NB4 (cell line): ENCODE measurements around the gene FBXO15.

Source experiments
- DNase-seq: peaks from one replicate; pipeline ENCODE4 v3.0.0; 2010; ENCODE audit warnings: low read depth
- H3K4me3 ChIP-seq: one replicate; pipeline ENCODE4 v1.5.1; 2011; ENCODE audit warnings: mild to moderate bottlenecking, low read depth, low read length, moderate library complexity
- MYC ChIP-seq: IDR thresholded peaks from 2 replicates; pipeline ENCODE4 v1.6.1; 2011; ENCODE audit warnings: low read depth, low read length
- POLR2A ChIP-seq: IDR thresholded peaks from 2 replicates; pipeline ENCODE4 v1.6.1; 2011; ENCODE audit warnings: mild to moderate bottlenecking; ENCODE audit not compliant: insufficient read length; ENCODE audit errors: extremely low read depth
- TF ChIP-seq, protein P1 (sequence below): IDR thresholded peaks from 2 replicates; pipeline ENCODE4 v1.6.1; 2011; ENCODE audit warnings: low read depth, low read length
- TF ChIP-seq, protein P2 (sequence below): IDR thresholded peaks from one replicate; pipeline ENCODE4 v1.5.1; 2012; ENCODE audit warnings: low read depth, low read length

The FBXO15 gene

DNA sequence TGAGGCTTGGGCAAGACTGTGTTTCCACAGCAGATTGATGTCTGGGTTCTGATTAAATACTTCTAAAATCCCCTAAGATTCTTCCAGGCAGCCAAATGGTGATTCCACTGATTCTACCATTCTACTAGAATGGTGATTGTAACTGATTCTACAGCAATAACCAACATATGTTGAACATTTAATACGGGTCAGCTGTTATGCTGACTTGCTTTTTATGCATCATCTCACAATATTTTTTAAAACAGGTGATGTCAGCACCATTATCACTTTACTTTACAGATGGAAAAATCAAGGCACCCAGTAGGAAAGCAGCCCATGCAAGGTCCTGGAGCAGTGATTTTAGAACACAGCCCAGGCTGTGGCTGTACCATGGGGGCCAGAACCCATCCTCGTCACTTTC is 38.2 kb upstream of the FBXO15 start:
- TF ChIP-seq POLR2A = no peak
- no peak for DNase-seq
- H3K4me3 ChIP-seq = no peak overlapping the region

DNA sequence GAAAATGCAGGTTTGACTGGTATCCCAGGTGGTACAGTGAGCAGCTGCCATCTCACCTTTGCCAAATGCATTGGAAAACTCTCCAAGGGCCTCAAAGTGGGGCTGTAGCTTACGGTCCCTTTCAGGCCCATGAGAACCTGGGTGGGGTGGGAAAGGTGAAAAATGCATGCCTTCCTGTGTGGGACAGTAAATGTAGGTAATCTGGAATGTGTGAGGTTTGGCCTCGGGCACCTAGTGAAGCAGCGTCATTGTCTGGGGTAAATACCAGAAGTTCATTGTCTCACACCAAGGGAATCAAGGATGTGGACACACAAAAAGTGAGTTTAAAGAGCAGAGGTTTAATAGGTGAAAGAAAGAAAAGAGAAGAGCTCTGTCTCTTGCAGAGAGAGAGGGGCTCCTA is 37.2 kb upstream of the FBXO15 start:
- no peak for DNase-seq
- H3K4me3 ChIP-seq = no peak overlapping the region
- TF ChIP-seq, protein P1, sequence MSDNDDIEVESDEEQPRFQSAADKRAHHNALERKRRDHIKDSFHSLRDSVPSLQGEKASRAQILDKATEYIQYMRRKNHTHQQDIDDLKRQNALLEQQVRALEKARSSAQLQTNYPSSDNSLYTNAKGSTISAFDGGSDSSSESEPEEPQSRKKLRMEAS = no peak
- no peak for TF ChIP-seq MYC
- no peak for TF ChIP-seq POLR2A
- TF ChIP-seq, protein P2, sequence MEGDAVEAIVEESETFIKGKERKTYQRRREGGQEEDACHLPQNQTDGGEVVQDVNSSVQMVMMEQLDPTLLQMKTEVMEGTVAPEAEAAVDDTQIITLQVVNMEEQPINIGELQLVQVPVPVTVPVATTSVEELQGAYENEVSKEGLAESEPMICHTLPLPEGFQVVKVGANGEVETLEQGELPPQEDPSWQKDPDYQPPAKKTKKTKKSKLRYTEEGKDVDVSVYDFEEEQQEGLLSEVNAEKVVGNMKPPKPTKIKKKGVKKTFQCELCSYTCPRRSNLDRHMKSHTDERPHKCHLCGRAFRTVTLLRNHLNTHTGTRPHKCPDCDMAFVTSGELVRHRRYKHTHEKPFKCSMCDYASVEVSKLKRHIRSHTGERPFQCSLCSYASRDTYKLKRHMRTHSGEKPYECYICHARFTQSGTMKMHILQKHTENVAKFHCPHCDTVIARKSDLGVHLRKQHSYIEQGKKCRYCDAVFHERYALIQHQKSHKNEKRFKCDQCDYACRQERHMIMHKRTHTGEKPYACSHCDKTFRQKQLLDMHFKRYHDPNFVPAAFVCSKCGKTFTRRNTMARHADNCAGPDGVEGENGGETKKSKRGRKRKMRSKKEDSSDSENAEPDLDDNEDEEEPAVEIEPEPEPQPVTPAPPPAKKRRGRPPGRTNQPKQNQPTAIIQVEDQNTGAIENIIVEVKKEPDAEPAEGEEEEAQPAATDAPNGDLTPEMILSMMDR = no peak

DNA sequence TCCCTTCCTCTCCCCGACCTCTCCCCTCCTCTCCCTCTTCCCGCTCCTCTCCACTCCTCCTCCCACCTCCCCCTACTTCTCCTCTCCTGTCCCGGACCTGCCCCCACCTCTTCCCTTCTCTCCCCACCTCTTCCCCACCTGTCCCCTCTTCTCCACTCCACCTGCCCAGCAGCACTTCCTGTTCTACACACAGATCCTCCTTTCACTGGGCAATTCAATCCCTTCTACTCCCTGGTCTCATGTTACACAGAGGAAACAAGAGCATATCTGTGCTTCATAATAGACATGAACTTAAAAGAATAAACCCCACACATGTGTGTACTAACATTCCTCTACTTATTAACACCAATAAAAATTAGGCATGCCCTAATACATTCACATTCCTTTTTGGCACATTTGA is 35.5 kb upstream of the FBXO15 start:
- TF ChIP-seq, protein P1 = no peak
- TF ChIP-seq, protein P2 = no peak
- TF ChIP-seq POLR2A (no peak), MYC (no peak)
- no peak for DNase-seq
- no peak overlapping the region for H3K4me3 ChIP-seq

DNA sequence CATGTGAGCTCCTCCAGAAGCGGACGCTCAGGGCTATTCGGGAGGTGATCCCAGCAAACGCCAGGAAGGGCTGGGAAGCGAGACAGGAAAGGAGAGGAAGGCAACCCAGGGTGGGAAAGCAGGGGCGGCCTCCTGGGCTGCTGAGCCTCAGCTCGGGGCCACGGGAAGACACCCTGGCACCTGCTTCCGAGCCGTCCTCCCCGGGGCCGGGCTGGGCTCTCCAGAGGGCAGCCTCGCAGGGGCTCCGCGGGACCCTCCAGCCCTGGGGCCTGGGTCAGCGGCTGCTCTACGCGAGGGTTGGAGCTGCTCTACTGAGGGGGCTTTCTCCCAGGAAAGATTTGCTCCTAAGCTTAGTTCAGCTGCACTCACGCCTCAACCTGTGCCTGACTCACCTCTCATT is 34.7 kb upstream of the FBXO15 start:
- no peak for DNase-seq
- TF ChIP-seq POLR2A (no peak), MYC (no peak)
- TF ChIP-seq, protein P1 = no peak
- TF ChIP-seq, protein P2 = no peak
- no peak overlapping the region for H3K4me3 ChIP-seq

DNA sequence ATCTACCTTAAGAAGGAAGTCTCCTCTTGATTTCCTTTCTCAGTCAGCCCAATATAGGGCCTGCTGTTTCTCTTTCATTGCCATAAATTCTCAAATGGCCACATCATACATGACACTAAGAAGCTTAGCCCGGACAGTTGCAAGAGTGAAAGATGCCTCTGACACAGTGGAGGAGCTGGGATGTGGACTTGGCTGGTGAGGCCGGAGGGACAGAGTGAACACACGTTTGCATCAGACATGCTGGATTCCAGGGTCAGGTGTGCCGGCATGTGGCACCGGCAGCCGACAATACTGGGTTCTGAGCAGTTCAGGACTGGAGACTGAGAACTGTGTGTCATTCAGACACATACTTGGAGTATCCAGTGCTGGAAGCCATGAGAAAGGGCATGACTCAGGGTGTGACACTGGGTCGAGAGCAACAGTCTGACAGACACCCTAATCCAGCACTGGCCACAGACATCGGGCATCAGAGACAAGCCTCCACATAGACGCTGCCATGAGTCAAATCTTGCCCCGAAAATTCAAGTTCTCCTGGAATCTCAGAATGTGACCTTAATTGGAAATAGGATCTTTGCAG is 32.1 kb upstream of the FBXO15 start:
- no peak for DNase-seq
- TF ChIP-seq, protein P2 = no peak
- TF ChIP-seq, protein P1 = no peak
- TF ChIP-seq POLR2A = no peak
- TF ChIP-seq MYC = no peak
- no peak overlapping the region for H3K4me3 ChIP-seq

DNA sequence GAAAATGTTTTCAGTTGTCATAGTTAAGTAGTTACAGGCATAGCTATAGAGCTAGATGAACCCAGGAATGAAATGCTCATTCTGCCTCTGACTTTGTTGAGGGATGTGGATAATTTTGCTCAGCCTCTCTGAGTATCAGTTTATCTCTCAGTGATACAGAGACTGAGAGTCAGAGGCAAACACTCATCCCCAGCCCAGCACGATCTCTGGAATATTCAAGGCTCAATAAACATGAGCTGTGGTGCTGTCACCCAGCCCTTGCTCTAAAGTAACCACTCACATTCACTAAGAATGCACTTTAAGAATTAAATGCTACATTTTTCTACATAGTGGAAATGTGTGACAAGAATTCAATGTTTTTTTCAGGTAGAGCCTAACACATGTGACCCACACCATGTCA is 31.2 kb upstream of the FBXO15 start:
- TF ChIP-seq, protein P1 = no peak
- TF ChIP-seq, protein P2 = no peak
- TF ChIP-seq POLR2A = no peak
- TF ChIP-seq MYC = no peak
- H3K4me3 ChIP-seq = no peak overlapping the region
- no peak for DNase-seq
